ENCODE results near the gene RET. TPM values are rescaled to one million over a fixed set of nuclear protein-coding genes. Genes with fewer than 3 reads are reported as not detected.

The RET gene
- total and polyA plus RNA-seq, 2 of the 13 experiments (the other 11 are each of a cell fraction or from before 2014, with no cell fraction given), result 0.02 TPM; not detected in 1

DNA sequence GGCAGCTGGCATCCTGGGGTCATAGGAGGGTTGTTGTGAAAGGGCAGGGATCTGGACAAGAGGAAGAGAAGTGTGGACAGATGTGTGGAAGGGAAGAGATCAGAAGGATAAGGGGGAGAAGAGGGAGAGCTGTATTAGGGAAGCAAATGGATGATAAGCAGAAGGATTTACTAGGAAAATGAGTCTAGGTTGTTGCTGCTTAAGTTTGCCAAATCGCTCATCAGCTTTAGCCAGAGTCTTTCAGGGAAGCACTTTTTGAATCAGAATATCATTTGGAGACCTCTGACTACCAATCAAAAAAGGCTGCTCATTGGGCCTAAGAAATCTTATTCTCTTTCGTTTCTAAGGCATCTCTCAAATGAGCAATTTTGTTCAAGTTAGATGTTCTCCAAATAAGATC lies 58.8 kb downstream of the RET start:
- Histone ChIP-seq H3K4me3 (replicated peaks in 1 of 3; ENCODE audit: insufficient read depth in 1 of 3, low read depth in 2 of 3, low read length in 3 of 3) (no peak overlapping the region), H3K4me2 (ENCODE audit: low read depth, low read length) (no peak overlapping the region), H3K9ac (ENCODE audit: insufficient read depth, low read depth, low read length) (no peak overlapping the region), H4K20me1 (ENCODE audit: insufficient read depth, low read length) (no peaks in the 10 kb centered on the region), H3K27me3 (ENCODE audit: control insufficient read depth in 1 of 2, insufficient read depth in 2 of 2, low read length in 2 of 2) (peaks cover 0 to 7% of the 10 kb centered on the region in 2 experiments; a peak in 4 of 5 replicates), H3K4me1 (ENCODE audit: insufficient read depth, low read length) (peaks cover 29% of the 10 kb centered on the region), H3K9me3 (ENCODE audit: low read length) (no peaks in the 10 kb centered on the region), H3K36me3 (replicated peaks in 1 of 2; ENCODE audit: control insufficient read depth in 1 of 2, insufficient read depth in 2 of 2, low read length in 2 of 2) (no peaks in the 10 kb centered on the region), H3K27ac (ENCODE audit: extremely low read length, insufficient read depth, low read length) (no peak overlapping the region), H2AFZ (ENCODE audit: low read length) (no peak overlapping the region), H3K79me2 (ENCODE audit: insufficient read depth, low read length) (peaks cover 13% of the 10 kb centered on the region)
- ChIA-PET POLR2A (no interaction called here), CTCF (ENCODE audit: low intra/inter-chr PET ratio, low total read pairs) (no interaction called here)
- TF ChIP-seq, protein P1, sequence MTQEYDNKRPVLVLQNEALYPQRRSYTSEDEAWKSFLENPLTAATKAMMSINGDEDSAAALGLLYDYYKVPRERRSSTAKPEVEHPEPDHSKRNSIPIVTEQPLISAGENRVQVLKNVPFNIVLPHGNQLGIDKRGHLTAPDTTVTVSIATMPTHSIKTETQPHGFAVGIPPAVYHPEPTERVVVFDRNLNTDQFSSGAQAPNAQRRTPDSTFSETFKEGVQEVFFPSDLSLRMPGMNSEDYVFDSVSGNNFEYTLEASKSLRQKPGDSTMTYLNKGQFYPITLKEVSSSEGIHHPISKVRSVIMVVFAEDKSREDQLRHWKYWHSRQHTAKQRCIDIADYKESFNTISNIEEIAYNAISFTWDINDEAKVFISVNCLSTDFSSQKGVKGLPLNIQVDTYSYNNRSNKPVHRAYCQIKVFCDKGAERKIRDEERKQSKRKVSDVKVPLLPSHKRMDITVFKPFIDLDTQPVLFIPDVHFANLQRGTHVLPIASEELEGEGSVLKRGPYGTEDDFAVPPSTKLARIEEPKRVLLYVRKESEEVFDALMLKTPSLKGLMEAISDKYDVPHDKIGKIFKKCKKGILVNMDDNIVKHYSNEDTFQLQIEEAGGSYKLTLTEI (CRISPR knock-in tag; conservative IDR thresholded peaks at IDR 0.05), result no peak
- TF ChIP-seq, protein P2, sequence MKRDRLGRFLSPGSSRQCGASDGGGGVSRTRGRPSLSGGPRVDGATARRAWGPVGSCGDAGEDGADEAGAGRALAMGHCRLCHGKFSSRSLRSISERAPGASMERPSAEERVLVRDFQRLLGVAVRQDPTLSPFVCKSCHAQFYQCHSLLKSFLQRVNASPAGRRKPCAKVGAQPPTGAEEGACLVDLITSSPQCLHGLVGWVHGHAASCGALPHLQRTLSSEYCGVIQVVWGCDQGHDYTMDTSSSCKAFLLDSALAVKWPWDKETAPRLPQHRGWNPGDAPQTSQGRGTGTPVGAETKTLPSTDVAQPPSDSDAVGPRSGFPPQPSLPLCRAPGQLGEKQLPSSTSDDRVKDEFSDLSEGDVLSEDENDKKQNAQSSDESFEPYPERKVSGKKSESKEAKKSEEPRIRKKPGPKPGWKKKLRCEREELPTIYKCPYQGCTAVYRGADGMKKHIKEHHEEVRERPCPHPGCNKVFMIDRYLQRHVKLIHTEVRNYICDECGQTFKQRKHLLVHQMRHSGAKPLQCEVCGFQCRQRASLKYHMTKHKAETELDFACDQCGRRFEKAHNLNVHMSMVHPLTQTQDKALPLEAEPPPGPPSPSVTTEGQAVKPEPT (CRISPR knock-in tag; IDR thresholded peaks at IDR 0.05; ENCODE audit: low read depth), result no peak
- TF ChIP-seq XBP1 (CRISPR knock-in tag; IDR thresholded peaks at IDR 0.05) (no peak), ZFP90 (CRISPR knock-in tag; IDR thresholded peaks at IDR 0.05; ENCODE audit: borderline replicate concordance) (no peak)
- TF ChIP-seq, protein P3, sequence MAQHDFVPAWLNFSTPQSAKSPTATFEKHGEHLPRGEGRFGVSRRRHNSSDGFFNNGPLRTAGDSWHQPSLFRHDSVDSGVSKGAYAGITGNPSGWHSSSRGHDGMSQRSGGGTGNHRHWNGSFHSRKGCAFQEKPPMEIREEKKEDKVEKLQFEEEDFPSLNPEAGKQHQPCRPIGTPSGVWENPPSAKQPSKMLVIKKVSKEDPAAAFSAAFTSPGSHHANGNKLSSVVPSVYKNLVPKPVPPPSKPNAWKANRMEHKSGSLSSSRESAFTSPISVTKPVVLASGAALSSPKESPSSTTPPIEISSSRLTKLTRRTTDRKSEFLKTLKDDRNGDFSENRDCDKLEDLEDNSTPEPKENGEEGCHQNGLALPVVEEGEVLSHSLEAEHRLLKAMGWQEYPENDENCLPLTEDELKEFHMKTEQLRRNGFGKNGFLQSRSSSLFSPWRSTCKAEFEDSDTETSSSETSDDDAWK (CRISPR knock-in tag; IDR thresholded peaks at IDR 0.05), result no peak
- intact Hi-C loops (cut with micrococcal nuclease; ENCODE audit: unreplicated experiment) (no loop called here), in situ Hi-C loops (cut with HindIII; ENCODE audit: extremely low pct_ligation_motif_present, low pct_unique_long_range_greater_than_20kb) (no loop called here)
- ATAC-seq (no peak), DNase-seq (ENCODE audit: low spot score) (no peak), FAIRE-seq (no peak)
- BruUV-seq (replicated peaks), result no TSS peak
- WGBS (ENCODE audit: low lambda C conversion rate), result 76% methylated on average over 2 of the region's 2 CpGs

Measured in HepG2 (cell line).